DMS 273 treated with DMSO at 0.1 percent for 48 hours (cell line): Measurements from ENCODE around the gene ZBP1.

ENCODE experiments used
- DNase-seq: peaks from one replicate; lab custom pipeline; 2025; lab: John Stamatoyannopoulos, UW

Gene ZBP1

GRCh38 chr20:57658447-57658832 lies 38.2 kb upstream of the ZBP1 start:
- no peak for DNase-seq

- DNase-seq, result no peak
These were observed 37.6 kb upstream of the ZBP1 start for GRCh38 chr20:57657535-57658446.

DNA sequence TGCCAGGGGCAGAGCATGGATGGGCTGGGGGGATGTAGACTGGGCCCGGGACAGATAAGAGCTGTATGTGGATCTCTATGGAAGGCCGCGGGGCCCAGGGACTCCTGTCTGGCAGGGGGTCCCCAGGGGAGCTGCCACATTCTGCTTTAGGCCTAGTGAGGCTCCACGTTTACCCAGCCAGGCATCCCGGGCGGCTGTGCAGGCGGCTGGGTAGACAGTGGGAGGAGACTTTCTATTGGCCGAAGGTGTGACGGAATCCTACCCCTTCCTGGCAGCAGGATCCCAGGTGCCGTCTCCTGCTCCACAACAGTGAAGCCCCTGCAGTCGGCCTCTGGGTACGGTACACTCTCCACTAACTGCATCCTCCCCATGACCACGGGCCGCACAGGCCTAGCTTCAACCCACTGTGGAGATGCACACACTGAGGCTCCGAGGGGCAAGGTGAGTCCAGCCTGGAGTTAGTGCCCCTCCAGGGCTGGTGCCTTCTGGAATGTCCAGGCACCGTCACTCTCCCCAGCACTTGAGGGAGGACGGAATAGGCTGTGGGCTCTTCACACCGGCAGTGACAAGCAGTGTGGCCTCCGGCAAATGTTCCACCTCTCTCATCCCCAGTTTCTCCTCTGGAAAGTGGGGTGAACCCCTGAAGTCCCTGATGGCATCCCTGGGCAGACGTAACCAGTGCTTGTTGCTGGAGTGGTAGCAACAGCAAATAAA lies 36.8 kb upstream of the ZBP1 start:
- DNase-seq, result no peak

GRCh38 chr20:57656252-57656820 lies 36.1 kb upstream of the ZBP1 start:
- DNase-seq, result no peak

- no peak for DNase-seq
These were observed 35.6 kb upstream of the ZBP1 start for GRCh38 chr20:57655809-57656155.

DNA sequence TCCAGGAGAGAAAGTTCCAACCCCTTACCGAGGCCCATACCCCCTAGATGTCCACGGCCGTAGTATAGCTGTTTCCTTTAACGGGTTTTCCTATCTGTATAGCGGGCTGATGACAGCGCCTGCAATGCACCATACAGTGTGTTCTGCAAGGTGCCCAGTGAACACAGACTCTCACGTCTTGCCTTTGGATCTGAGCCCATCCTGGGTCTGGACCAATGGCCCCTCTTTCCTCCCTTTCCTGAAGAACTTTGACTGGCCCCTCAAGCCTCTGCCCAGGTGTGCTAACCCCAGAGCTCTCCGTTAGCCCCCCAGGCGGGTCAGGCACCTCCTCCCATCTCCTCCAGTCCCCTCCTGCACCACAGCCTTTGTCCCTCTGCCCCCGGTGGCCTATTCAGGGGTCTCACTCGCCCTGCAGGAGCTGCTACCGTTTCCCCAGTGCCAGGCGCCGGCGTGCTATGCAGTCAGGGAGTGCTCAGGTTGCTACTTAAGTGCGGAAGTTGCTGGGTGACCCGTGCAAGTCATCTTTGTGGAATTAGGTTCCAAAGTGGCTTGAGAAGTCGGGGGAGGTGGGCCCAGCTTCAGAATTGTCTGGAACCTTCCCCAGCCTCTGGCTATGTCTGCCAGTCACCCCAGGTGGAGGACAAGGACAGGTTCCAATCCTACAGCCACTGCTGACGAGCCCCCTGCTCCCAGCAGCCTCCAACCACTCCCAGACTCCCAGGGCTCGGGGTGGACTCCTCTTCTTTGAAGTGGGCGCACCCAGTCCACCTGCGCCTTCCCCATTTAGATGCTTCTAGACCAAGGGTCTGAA lies 35.0 kb upstream of the ZBP1 start:
- no peak for DNase-seq

- DNase-seq, result peak; percentile 32
These were observed 34.3 kb upstream of the ZBP1 start for GRCh38 chr20:57654363-57654997.

DNA sequence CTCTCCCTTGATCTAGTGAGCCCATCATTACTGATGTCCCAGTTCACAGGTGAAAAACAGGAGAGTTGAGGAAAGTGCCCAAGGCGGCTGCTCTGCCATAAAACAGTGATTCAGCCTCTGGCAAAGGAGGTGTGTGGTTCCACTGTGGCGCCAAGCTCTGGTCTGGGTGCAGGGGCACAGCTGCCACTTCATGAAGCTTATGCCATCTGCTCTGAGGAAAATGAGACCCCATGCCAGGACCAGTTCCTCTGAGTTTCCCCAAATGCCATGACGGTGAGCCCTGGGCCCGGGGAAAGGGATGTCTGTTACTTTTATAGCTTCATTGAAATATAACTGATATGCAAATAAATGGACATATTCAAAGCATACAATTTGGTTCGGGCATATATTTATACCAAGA lies 33.7 kb upstream of the ZBP1 start:
- no peak for DNase-seq

DNA sequence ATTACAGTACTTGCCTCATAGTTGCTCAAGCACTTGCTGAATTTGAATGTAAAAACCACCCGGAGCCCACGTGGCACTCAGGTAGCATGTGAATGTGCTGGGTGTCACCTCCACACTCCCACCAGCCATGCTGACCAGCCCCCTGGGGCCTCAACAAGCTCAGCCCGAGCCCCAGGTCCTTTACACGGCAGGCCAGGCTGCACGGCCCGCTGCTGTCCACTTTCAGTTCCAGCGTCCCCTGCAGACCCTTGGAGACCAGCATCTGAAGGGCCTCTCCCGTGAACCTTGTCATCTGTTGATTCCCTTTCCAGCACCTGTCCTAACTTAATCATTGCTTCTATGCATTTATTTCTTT lies 33.3 kb upstream of the ZBP1 start:
- no peak for DNase-seq

- no peak for DNase-seq
These were observed 32.6 kb upstream of the ZBP1 start for GRCh38 chr20:57652606-57653545.

- no peak for DNase-seq
These were observed 31.8 kb upstream of the ZBP1 start for GRCh38 chr20:57651881-57652605.

DNA sequence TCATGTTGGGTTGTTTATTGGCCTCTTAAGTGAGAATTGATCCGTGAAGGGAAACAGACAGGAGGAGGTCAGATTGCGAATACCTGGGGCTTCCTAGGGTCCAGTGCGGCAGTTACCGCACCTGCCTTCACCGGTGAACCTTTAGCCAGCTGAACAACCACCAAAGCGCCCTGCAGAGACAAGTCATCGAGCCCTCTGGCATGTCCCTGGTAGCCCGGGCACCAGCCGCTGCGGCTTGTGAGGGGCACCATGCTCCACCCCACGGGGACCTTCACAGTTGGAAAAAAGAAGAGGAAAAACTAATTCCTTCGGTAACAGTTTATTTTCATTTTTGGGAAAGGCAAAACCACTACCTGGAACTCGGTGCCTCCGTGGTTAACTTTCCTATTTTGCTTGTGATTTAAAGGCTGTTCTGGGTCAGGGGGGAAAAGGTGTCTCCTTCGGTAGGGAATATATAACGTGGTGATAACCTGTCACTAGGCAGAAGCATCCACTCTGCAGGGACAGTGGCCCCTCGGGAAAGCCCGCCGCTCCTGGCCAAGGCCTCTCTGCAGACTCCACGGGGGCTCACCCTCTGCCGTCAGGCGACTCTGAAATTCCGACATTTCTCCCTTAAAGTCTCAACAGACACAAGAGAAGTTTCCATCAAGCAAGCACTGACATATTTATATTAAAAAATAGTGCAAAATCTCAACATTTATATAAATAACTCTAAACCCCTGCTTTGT lies 30.7 kb upstream of the ZBP1 start:
- no peak for DNase-seq

- no peak for DNase-seq
These were observed 30.0 kb upstream of the ZBP1 start for GRCh38 chr20:57650266-57650665.

DNA sequence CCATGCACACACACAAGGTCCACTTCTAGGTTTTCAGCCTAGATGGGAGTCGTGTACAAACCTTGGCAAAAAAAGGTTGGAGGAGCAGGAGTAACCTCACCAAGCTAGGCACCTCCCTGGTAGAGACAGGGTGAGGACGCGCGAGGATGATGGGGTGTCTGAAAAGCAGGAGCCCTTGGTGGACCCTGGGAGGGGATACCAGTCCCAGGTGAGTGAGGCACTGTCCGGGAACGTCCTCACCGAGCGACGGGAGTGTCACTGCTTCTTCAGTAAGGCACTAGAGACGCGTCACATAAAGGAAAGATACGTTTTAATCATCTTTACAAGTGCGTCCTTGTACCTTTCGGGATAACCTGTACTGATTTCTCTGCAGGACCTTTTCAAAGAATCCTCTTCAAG lies 29.4 kb upstream of the ZBP1 start:
- no peak for DNase-seq

DNA sequence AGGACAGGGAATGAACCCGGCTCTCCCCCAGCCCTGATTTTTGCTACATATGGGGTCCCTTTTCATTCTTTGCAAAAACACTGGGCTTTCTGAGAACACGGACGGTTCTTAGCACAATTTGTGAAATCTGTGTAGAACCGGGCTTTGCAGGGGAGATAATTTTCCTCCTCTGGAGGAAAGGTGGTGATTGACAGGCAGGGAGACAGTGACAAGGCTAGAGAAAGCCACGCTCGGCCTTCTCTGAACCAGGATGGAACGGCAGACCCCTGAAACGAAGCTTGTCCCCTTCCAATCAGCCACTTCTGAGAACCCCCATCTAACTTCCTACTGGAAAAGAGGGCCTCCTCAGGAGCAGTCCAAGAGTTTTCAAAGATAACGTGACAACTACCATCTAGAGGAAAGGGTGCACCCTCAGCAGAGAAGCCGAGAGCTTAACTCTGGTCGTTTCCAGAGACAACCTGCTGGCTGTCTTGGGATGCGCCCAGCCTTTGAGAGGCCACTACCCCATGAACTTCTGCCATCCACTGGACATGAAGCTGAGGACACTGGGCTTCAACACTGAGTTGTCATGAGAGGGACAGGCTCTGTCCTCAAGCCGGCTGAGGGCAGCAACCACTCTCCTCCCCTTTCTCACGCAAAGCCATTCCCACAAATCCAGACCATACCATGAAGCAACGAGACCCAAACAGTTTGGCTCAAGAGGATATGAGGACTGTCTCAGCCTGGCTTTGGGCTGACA lies 28.8 kb upstream of the ZBP1 start:
- DNase-seq, result no peak

DNA sequence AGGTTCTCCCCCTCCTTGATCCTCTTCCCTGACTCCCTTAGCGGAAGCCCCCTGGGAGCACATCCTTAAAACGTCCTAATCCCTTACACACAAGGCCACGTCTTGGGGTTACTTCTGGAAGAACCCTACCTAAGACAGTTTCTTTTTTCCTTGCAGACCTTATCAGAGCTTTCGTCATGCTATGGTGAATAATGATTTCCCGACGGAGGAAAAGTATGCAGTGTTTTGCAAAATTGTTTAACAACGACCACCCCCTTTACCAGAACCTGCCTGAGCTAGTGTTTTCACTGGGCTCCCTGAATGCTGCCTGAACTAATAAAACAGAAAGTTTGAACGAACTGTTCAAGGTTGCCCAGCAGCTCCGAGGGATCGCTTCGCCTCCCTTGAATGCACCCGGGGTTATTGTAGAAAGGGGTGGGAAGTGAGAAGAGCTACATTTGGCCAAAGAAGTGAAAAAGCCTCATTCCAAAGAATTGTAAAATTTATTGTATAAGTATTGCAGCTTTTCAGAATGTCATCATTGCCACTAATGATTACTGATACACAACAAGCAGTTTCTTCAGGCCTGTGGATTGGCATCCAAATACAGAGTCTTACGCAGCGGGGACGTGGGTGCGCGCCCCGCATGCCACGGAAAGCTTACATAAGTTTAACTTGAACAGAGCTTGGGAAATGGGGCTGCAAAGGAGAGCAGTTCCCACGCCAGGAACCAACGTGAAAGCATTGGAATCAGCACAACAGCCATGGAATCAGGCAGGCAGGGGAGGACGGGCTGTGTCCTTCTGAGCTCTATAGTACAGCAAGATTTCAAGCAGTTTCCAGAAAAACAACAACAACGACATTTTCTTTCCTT lies 27.9 kb upstream of the ZBP1 start:
- DNase-seq, result no peak

- DNase-seq, result no peak
These were observed 27.0 kb upstream of the ZBP1 start for GRCh38 chr20:57647006-57647932.
